ENCODE results near the gene GPR62. TPM values are rescaled to one million over a fixed set of nuclear protein-coding genes. Genes with fewer than 3 reads are reported as not detected.

Gene GPR62
- polyA plus RNA-seq, 1 of the 3 experiments (the other 2 are of a cell fraction): 0.02 TPM

DNA sequence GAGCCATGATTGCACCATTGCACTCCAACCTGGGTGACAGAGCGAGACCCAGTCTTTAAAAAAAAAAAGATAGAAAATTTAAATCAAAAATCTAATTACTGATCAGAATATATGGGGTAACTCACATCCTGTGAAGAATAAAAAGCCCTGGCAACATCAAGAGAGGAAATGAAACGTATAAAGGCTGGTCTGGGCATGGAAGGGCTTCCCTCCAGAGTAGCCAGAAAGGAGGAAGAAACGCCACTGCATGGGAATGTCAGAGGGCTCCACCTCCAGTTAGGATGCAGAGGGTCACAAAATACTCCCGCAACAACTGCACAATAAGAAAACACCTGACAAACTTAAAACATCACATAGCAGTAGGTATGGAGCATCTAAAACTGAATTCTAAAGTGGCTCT, 47.2 kb upstream of the GPR62 start:
- DNase-seq: no peak
- Histone ChIP-seq H3K4me3 (ENCODE audit: low read depth in 2 of 2, low read length in 1 of 2) (no peak overlapping the region), H3K27ac (ENCODE audit: low read depth in 2 of 2, low read length in 1 of 2) (no peak overlapping the region), H3K4me2 (no peak overlapping the region), H3K79me2 (ENCODE audit: insufficient read depth) (no peaks in the 10 kb centered on the region), H2AFZ (ENCODE audit: low read depth) (no peak overlapping the region), H3K9me2 (no peaks in the 10 kb centered on the region), H3K9me3 (no peaks in the 10 kb centered on the region), H3K36me3 (replicated peaks in 1 of 2; ENCODE audit: control insufficient read depth in 1 of 2, insufficient read depth in 2 of 2, low read length in 1 of 2) (no peaks in the 10 kb centered on the region), H3K27me3 (ENCODE audit: insufficient read depth) (no peaks in the 10 kb centered on the region), H4K20me1 (ENCODE audit: insufficient read depth) (no peaks in the 10 kb centered on the region), H3K9ac (no peak overlapping the region), H3K4me1 (ENCODE audit: control insufficient read depth in 1 of 2, insufficient read depth in 2 of 2, low read depth in 1 of 2, low read length in 1 of 2) (no peaks in the 10 kb centered on the region), H3F3A (replicated peaks; ENCODE audit: insufficient read depth) (no peaks in the 10 kb centered on the region)
- WGBS (ENCODE audit: low lambda C conversion rate): 25% methylated on average over 4 of the region's 4 CpGs
- CTCF ChIA-PET: no interaction called here
- POLR2A ChIA-PET: no interaction called here
- TF ChIP-seq RCOR1 (IDR thresholded peaks at IDR 0.05; ENCODE audit: low read length): no peak
- TF ChIP-seq SMC3 (IDR thresholded peaks at IDR 0.05; ENCODE audit: low read depth, low read length): no peak
- no peak for TF ChIP-seq TEAD4 (IDR thresholded peaks at IDR 0.05; ENCODE audit: borderline replicate concordance, insufficient read depth)
- TF ChIP-seq TCF12 (IDR thresholded peaks at IDR 0.05): no peak
- TF ChIP-seq GATA2 (CRISPR knock-in tag; IDR thresholded peaks at IDR 0.05): no peak
- TF ChIP-seq FOXM1 (IDR thresholded peaks at IDR 0.05; ENCODE audit: low read depth): no peak
- TF ChIP-seq, protein P1, sequence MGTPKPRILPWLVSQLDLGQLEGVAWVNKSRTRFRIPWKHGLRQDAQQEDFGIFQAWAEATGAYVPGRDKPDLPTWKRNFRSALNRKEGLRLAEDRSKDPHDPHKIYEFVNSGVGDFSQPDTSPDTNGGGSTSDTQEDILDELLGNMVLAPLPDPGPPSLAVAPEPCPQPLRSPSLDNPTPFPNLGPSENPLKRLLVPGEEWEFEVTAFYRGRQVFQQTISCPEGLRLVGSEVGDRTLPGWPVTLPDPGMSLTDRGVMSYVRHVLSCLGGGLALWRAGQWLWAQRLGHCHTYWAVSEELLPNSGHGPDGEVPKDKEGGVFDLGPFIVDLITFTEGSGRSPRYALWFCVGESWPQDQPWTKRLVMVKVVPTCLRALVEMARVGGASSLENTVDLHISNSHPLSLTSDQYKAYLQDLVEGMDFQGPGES (IDR thresholded peaks at IDR 0.05; ENCODE audit: low read depth, low read length): no peak
- TF ChIP-seq CHD2 (IDR thresholded peaks at IDR 0.05; ENCODE audit: low read length, partially characterized antibody): no peak
- TF ChIP-seq MEF2A (IDR thresholded peaks at IDR 0.05; ENCODE audit: borderline replicate concordance, low read depth): no peak
- TF ChIP-seq, protein P2, sequence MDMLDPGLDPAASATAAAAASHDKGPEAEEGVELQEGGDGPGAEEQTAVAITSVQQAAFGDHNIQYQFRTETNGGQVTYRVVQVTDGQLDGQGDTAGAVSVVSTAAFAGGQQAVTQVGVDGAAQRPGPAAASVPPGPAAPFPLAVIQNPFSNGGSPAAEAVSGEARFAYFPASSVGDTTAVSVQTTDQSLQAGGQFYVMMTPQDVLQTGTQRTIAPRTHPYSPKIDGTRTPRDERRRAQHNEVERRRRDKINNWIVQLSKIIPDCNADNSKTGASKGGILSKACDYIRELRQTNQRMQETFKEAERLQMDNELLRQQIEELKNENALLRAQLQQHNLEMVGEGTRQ (IDR thresholded peaks at IDR 0.05; ENCODE audit: borderline replicate concordance, low read depth, low read length): no peak
- TF ChIP-seq POLR2AphosphoS5 (IDR thresholded peaks at IDR 0.05; ENCODE audit: low read depth, low read length): no peak
- TF ChIP-seq, protein P3, sequence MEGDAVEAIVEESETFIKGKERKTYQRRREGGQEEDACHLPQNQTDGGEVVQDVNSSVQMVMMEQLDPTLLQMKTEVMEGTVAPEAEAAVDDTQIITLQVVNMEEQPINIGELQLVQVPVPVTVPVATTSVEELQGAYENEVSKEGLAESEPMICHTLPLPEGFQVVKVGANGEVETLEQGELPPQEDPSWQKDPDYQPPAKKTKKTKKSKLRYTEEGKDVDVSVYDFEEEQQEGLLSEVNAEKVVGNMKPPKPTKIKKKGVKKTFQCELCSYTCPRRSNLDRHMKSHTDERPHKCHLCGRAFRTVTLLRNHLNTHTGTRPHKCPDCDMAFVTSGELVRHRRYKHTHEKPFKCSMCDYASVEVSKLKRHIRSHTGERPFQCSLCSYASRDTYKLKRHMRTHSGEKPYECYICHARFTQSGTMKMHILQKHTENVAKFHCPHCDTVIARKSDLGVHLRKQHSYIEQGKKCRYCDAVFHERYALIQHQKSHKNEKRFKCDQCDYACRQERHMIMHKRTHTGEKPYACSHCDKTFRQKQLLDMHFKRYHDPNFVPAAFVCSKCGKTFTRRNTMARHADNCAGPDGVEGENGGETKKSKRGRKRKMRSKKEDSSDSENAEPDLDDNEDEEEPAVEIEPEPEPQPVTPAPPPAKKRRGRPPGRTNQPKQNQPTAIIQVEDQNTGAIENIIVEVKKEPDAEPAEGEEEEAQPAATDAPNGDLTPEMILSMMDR (IDR thresholded peaks at IDR 0.05): no peak
- TF ChIP-seq, protein P4, sequence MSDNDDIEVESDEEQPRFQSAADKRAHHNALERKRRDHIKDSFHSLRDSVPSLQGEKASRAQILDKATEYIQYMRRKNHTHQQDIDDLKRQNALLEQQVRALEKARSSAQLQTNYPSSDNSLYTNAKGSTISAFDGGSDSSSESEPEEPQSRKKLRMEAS (IDR thresholded peaks at IDR 0.05; ENCODE audit: low read depth): no peak
- no peak for TF ChIP-seq YY1 (IDR thresholded peaks at IDR 0.05; ENCODE audit: low read depth)
- TF ChIP-seq, protein P5, sequence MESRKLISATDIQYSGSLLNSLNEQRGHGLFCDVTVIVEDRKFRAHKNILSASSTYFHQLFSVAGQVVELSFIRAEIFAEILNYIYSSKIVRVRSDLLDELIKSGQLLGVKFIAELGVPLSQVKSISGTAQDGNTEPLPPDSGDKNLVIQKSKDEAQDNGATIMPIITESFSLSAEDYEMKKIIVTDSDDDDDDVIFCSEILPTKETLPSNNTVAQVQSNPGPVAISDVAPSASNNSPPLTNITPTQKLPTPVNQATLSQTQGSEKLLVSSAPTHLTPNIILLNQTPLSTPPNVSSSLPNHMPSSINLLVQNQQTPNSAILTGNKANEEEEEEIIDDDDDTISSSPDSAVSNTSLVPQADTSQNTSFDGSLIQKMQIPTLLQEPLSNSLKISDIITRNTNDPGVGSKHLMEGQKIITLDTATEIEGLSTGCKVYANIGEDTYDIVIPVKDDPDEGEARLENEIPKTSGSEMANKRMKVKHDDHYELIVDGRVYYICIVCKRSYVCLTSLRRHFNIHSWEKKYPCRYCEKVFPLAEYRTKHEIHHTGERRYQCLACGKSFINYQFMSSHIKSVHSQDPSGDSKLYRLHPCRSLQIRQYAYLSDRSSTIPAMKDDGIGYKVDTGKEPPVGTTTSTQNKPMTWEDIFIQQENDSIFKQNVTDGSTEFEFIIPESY (IDR thresholded peaks at IDR 0.05; ENCODE audit: borderline replicate concordance, low read depth): no peak
- TF ChIP-seq ELF1 (IDR thresholded peaks at IDR 0.05): no peak
- no peak for TF ChIP-seq RAD21 (IDR thresholded peaks at IDR 0.05; ENCODE audit: low read length)
